Mammary epithelial cell (primary cell): ENCODE results near the gene IKBKG.

Source experiments
- EZH2 ChIP-seq: IDR thresholded peaks from 2 replicates; pipeline ENCODE4 v1.6.1; 2012; ENCODE audit warnings: low read length, inconsistent platforms, borderline replicate concordance
- TF ChIP-seq, protein P1 (sequence below), 2 donors: IDR thresholded peaks in 1 of 2; conservative IDR thresholded peaks in 1 of 2; 2 replicates each; pipeline ENCODE4 v1.5.1; 2011 to 2012; ENCODE audit warnings: inconsistent platforms in 2 of 2, low read length in 2 of 2, mild to moderate bottlenecking in 2 of 2, control low read depth in 1 of 2, low read depth in 1 of 2; ENCODE audit not compliant: insufficient read depth in 1 of 2; ENCODE audit errors: extremely low read depth in 1 of 2

DNA sequence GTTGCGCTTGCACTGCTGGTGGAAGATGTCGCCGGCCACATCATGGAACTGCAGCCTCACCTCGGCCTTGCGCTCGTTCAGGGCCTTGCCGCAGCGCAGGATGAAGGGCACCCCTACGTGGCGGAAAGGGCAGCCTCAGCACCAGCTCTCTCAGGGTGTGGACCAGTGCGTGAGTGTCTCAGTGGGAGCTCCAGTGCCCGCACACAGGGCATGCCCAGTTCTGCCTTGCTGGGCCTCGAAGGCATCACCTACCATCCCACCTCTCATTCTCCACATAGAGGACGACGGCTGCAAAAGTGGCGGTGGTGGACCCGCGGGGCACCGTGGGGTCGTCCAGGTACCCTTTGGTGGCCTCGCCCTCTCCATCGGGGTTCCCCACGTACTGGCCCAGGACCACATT is 14.7 kb upstream of the IKBKG start:
- no peak for TF ChIP-seq EZH2
- TF ChIP-seq, protein P1, sequence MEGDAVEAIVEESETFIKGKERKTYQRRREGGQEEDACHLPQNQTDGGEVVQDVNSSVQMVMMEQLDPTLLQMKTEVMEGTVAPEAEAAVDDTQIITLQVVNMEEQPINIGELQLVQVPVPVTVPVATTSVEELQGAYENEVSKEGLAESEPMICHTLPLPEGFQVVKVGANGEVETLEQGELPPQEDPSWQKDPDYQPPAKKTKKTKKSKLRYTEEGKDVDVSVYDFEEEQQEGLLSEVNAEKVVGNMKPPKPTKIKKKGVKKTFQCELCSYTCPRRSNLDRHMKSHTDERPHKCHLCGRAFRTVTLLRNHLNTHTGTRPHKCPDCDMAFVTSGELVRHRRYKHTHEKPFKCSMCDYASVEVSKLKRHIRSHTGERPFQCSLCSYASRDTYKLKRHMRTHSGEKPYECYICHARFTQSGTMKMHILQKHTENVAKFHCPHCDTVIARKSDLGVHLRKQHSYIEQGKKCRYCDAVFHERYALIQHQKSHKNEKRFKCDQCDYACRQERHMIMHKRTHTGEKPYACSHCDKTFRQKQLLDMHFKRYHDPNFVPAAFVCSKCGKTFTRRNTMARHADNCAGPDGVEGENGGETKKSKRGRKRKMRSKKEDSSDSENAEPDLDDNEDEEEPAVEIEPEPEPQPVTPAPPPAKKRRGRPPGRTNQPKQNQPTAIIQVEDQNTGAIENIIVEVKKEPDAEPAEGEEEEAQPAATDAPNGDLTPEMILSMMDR (conservative IDR thresholded peaks at IDR 0.05 in 1 of 2, IDR thresholded peaks at IDR 0.05 in 1 of 2; ENCODE audit: extremely low read depth in 1 of 2, insufficient read depth in 1 of 2, low read depth in 1 of 2, low read length in 2 of 2), result no peak
